HCT116 (cell line): ENCODE data around the gene SRSF11. TPM values are rescaled to one million over a fixed set of nuclear protein-coding genes. Genes with fewer than 3 reads are reported as not detected.

ENCODE experiments used
- ATAC-seq: fragments of 200-7000 bp; cut with Tn5 transposase; 2 replicates; pipeline ENCODE4 v1.9.1; 2020; ENCODE audit warnings: mild to moderate bottlenecking, moderate library complexity
- BruUV-seq: library from RNA; stranded (reverse); fragments of 400-500 nt; replicated peaks from 2 replicates; lab custom pipeline; 2021; lab: Mats Ljungman, UMichigan
- CTCF ChIA-PET: fragments of 300-600 bp; sonication (Branson Sonifier 250); formaldehyde crosslinking; loops from one replicate; lab custom pipeline; 2021; ENCODE audit warnings: antibody characterized with exemption; lab: Charles Lee
- POLR2A ChIA-PET: fragments of 300-600, 350-600 bp; sonication (Branson Sonifier 250); formaldehyde crosslinking; loops from one replicate; lab custom pipeline; 2021; ENCODE audit warnings: antibody characterized with exemption; lab: Charles Lee
- RAD21 ChIA-PET, 2 experiments: fragments of 300-600 bp; sonication (Branson Sonifier 250); formaldehyde crosslinking; loops; one replicate each; lab custom pipeline; 2023; ENCODE audit warnings: low total read pairs in 2 of 2; ENCODE audit not compliant: uncharacterized antibody in 2 of 2, unreplicated experiment in 2 of 2, low non-redundant PET in 1 of 2; lab: Charles Lee
- DNase-seq: peaks from one replicate; pipeline ENCODE4 v3.0.0-alpha.2; 2010; ENCODE audit warnings: low read depth, low spot score
- H2AFZ ChIP-seq: fragments of 200-600 bp; shearing (Covaris generic), sonication (generic); 2 replicates; pipeline ENCODE4 v1.6.1; 2017; ENCODE audit warnings: low read depth, mixed run types, mixed read lengths, antibody characterized with exemption, low read length; ENCODE audit not compliant: poor library complexity, severe bottlenecking
- H3K27ac ChIP-seq: 2 replicates; pipeline ENCODE4 v1.5.1; 2012; ENCODE audit warnings: low read depth, low read length
- H3K27me3 ChIP-seq: fragments of 200-600 bp; sonication (generic); 2 replicates; pipeline ENCODE4 v1.6.1; 2016; ENCODE audit warnings: mixed run types, low read length, mixed read lengths; ENCODE audit not compliant: insufficient read depth
- H3K36me3 ChIP-seq, 2 experiments: fragments of 200-500 bp in 1 of 2; fragments of 200-600 bp in 1 of 2; sonication (Bioruptor generic) in 1 of 2; sonication (generic) in 1 of 2; 2 replicates each; pipeline versions ENCODE4 v1.5.1 to v1.6.1; 2014 to 2016; ENCODE audit warnings: low read length in 2 of 2, inconsistent platforms in 1 of 2, mixed read lengths in 1 of 2, mixed run types in 1 of 2; ENCODE audit not compliant: insufficient read depth in 2 of 2, control insufficient read depth in 1 of 2
- H3K4me1 ChIP-seq, 2 experiments: fragments of 200-600 bp in 1 of 2; sonication (generic) in 1 of 2; 2 replicates each; pipeline versions ENCODE4 v1.5.1 to v1.6.1; 2012 to 2017; ENCODE audit warnings: low read length in 2 of 2, inconsistent platforms in 1 of 2, mild to moderate bottlenecking in 1 of 2, mixed read lengths in 1 of 2, mixed run types in 1 of 2, moderate library complexity in 1 of 2; ENCODE audit not compliant: insufficient read depth in 2 of 2, control insufficient read depth in 1 of 2
- H3K4me2 ChIP-seq: fragments of 200-600 bp; sonication (generic); 2 replicates; pipeline ENCODE4 v1.6.1; 2017; ENCODE audit warnings: mixed run types, low read length, mixed read lengths
- H3K4me3 ChIP-seq, 2 experiments: fragments of 200-600 bp in 1 of 2; sonication (generic) in 1 of 2; replicated peaks in 1 of 2; 2 replicates each; pipeline ENCODE4 v1.5.1; 2011 to 2016; ENCODE audit warnings: low read length in 2 of 2, control low read depth in 1 of 2, low read depth in 1 of 2, mild to moderate bottlenecking in 1 of 2, mixed read lengths in 1 of 2, mixed run types in 1 of 2
- H3K79me2 ChIP-seq: fragments of 200-600 bp; sonication (generic); 2 replicates; pipeline ENCODE4 v1.6.1; 2017; ENCODE audit warnings: mild to moderate bottlenecking, mixed run types, low read length, moderate library complexity, mixed read lengths; ENCODE audit not compliant: insufficient read depth
- H3K9ac ChIP-seq: fragments of 200-600 bp; sonication (generic); 2 replicates; pipeline ENCODE4 v1.6.1; 2016; ENCODE audit warnings: low read length, mixed read lengths
- H3K9me2 ChIP-seq: fragments of 200-600 bp; sonication (generic), shearing (Covaris generic); 2 replicates; pipeline ENCODE4 v1.6.1; 2017; ENCODE audit warnings: mixed run types, mild to moderate bottlenecking, moderate library complexity; ENCODE audit not compliant: insufficient read depth
- H3K9me3 ChIP-seq, 2 experiments: fragments of 200-500 bp in 1 of 2; fragments of 200-600 bp in 1 of 2; sonication (Bioruptor generic) in 1 of 2; sonication (generic) in 1 of 2; 2 replicates each; pipeline ENCODE4 v1.6.1; 2014 to 2017; ENCODE audit warnings: low read length in 2 of 2, mixed read lengths in 2 of 2, inconsistent platforms in 1 of 2, low read depth in 1 of 2, mild to moderate bottlenecking in 1 of 2, mixed run types in 1 of 2, moderate library complexity in 1 of 2; ENCODE audit not compliant: control insufficient read depth in 1 of 2, insufficient read depth in 1 of 2
- H4K20me1 ChIP-seq: fragments of 200-600 bp; sonication (generic), shearing (Covaris generic); 2 replicates; pipeline ENCODE4 v1.6.1; 2017; ENCODE audit warnings: mixed run types, mild to moderate bottlenecking, moderate library complexity; ENCODE audit not compliant: insufficient read depth
- ELF1 ChIP-seq: IDR thresholded peaks from 2 replicates; pipeline ENCODE4 v1.6.1; 2012; ENCODE audit warnings: low read depth, borderline replicate concordance
- EZH2phosphoT487 ChIP-seq: fragments of 200-600 bp; IDR thresholded peaks from 2 replicates; pipeline ENCODE4 v1.6.1; 2018; ENCODE audit warnings: antibody characterized with exemption, borderline replicate concordance
- JUND ChIP-seq: IDR thresholded peaks from 2 replicates; pipeline ENCODE4 v1.6.1; 2012
- POLR2A ChIP-seq: IDR thresholded peaks from 2 replicates; pipeline ENCODE4 v1.7.0; 2011; ENCODE audit warnings: borderline replicate concordance; ENCODE audit not compliant: insufficient read depth, insufficient read length; ENCODE audit errors: extremely low read depth
- POLR2AphosphoS5 ChIP-seq: IDR thresholded peaks from 2 replicates; pipeline ENCODE4 v1.6.1; 2011; ENCODE audit warnings: mild to moderate bottlenecking, low read depth, low read length, moderate library complexity
- RAD21 ChIP-seq: IDR thresholded peaks from 2 replicates; pipeline ENCODE4 v1.6.1; 2012; ENCODE audit warnings: low read depth, mild to moderate bottlenecking
- SP1 ChIP-seq: IDR thresholded peaks from 2 replicates; pipeline ENCODE4 v1.6.1; 2012; ENCODE audit warnings: low read depth
- SRF ChIP-seq: IDR thresholded peaks from 2 replicates; pipeline ENCODE4 v1.6.1; 2012; ENCODE audit warnings: low read depth
- TCF7L2 ChIP-seq: IDR thresholded peaks from 2 replicates; pipeline ENCODE4 v1.7.0; 2011; ENCODE audit warnings: borderline replicate concordance, inconsistent platforms; ENCODE audit not compliant: insufficient read depth, insufficient read length; ENCODE audit errors: extremely low read depth
- YY1 ChIP-seq: IDR thresholded peaks from 2 replicates; pipeline ENCODE4 v1.6.1; 2011; ENCODE audit warnings: low read length, low read depth, moderate library complexity, mild to moderate bottlenecking; ENCODE audit not compliant: insufficient replicate concordance; ENCODE audit errors: extremely low read depth
- ZNF274 ChIP-seq: fragments of 200-500 bp; sonication (Bioruptor generic); IDR thresholded peaks from 2 replicates; pipeline ENCODE4 v1.6.1; 2014; ENCODE audit warnings: mild to moderate bottlenecking, low read depth, low read length, inconsistent platforms
- intact Hi-C: fragments of 100-400 bp; cut with micrococcal nuclease; formaldehyde crosslinking; loops from 2 replicates; pipeline ENCODE4 v1.10.0; 2022
- total RNA-seq: library from RNA; stranded (reverse); gene quantifications from one replicate; pipeline ENCODE4 v1.2.1, GENCODE V29; 2021; ENCODE audit not compliant: unreplicated experiment
- TF ChIP-seq, protein P1 (sequence below): IDR thresholded peaks from 2 replicates; pipeline ENCODE4 v1.6.1; 2012
- TF ChIP-seq, protein P2 (sequence below): IDR thresholded peaks from 2 replicates; pipeline ENCODE4 v1.6.1; 2011; ENCODE audit warnings: mild to moderate bottlenecking, low read length, moderate library complexity; ENCODE audit not compliant: insufficient replicate concordance; ENCODE audit errors: extremely low read depth
- TF ChIP-seq, protein P3 (sequence below): IDR thresholded peaks from 2 replicates; pipeline ENCODE4 v1.6.1; 2012
- TF ChIP-seq, protein P4 (sequence below): IDR thresholded peaks from 2 replicates; pipeline ENCODE4 v1.6.1; 2012; ENCODE audit warnings: low read depth

SRSF11 gene
- total RNA-seq, 1 experiment from 2014 or later: 166 TPM

DNA sequence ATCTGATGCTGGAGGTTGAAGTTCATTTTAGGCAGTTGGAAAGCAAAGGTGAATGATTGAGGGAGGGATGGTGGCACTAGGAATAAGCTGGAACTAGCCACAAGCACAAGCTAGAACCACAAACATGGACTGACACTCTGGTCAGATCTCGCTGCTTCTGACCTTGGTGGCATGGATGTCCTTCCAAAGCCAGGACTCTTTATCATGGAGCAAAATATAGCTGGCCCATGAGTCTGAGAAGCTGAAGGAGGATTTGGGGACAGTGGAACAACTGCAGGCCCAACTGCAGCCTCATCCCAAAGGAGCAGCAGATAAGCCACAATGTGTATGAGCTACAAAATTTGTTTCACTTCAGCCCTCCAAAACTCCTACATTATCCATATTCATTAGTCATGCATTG is 35.5 kb downstream of the SRSF11 start:
- RAD21 ChIA-PET: no interaction called here
- intact Hi-C loops: no loop called here
- Histone ChIP-seq H2AFZ (no peak overlapping the region), H3K4me1 (no peaks in the 10 kb centered on the region), H4K20me1 (peaks cover 6% of the 10 kb centered on the region; the same call in 1 of the 2 replicates), H3K36me3 (peaks cover 5 to 10% of the 10 kb centered on the region in 2 experiments; a peak in 3 of 4 replicates), H3K9me3 (no peaks in the 10 kb centered on the region), H3K4me2 (no peak overlapping the region), H3K4me3 (no peak overlapping the region), H3K9me2 (no peaks in the 10 kb centered on the region), H3K79me2 (no peaks in the 10 kb centered on the region), H3K9ac (no peak overlapping the region), H3K27me3 (no peaks in the 10 kb centered on the region), H3K27ac (no peak overlapping the region)
- no peak for TF ChIP-seq ZNF274
- TF ChIP-seq, protein P1, sequence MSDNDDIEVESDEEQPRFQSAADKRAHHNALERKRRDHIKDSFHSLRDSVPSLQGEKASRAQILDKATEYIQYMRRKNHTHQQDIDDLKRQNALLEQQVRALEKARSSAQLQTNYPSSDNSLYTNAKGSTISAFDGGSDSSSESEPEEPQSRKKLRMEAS: no peak
- TF ChIP-seq YY1: no peak
- TF ChIP-seq SP1: no peak
- TF ChIP-seq POLR2A: no peak
- TF ChIP-seq, protein P2, sequence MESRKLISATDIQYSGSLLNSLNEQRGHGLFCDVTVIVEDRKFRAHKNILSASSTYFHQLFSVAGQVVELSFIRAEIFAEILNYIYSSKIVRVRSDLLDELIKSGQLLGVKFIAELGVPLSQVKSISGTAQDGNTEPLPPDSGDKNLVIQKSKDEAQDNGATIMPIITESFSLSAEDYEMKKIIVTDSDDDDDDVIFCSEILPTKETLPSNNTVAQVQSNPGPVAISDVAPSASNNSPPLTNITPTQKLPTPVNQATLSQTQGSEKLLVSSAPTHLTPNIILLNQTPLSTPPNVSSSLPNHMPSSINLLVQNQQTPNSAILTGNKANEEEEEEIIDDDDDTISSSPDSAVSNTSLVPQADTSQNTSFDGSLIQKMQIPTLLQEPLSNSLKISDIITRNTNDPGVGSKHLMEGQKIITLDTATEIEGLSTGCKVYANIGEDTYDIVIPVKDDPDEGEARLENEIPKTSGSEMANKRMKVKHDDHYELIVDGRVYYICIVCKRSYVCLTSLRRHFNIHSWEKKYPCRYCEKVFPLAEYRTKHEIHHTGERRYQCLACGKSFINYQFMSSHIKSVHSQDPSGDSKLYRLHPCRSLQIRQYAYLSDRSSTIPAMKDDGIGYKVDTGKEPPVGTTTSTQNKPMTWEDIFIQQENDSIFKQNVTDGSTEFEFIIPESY: no peak
- TF ChIP-seq SRF: no peak
- TF ChIP-seq RAD21: no peak
- no peak for TF ChIP-seq ELF1
- TF ChIP-seq JUND: no peak
- TF ChIP-seq EZH2phosphoT487: no peak
- TF ChIP-seq, protein P3, sequence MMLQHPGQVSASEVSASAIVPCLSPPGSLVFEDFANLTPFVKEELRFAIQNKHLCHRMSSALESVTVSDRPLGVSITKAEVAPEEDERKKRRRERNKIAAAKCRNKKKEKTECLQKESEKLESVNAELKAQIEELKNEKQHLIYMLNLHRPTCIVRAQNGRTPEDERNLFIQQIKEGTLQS: no peak
- TF ChIP-seq TCF7L2: no peak
- TF ChIP-seq POLR2AphosphoS5: no peak
- TF ChIP-seq, protein P4, sequence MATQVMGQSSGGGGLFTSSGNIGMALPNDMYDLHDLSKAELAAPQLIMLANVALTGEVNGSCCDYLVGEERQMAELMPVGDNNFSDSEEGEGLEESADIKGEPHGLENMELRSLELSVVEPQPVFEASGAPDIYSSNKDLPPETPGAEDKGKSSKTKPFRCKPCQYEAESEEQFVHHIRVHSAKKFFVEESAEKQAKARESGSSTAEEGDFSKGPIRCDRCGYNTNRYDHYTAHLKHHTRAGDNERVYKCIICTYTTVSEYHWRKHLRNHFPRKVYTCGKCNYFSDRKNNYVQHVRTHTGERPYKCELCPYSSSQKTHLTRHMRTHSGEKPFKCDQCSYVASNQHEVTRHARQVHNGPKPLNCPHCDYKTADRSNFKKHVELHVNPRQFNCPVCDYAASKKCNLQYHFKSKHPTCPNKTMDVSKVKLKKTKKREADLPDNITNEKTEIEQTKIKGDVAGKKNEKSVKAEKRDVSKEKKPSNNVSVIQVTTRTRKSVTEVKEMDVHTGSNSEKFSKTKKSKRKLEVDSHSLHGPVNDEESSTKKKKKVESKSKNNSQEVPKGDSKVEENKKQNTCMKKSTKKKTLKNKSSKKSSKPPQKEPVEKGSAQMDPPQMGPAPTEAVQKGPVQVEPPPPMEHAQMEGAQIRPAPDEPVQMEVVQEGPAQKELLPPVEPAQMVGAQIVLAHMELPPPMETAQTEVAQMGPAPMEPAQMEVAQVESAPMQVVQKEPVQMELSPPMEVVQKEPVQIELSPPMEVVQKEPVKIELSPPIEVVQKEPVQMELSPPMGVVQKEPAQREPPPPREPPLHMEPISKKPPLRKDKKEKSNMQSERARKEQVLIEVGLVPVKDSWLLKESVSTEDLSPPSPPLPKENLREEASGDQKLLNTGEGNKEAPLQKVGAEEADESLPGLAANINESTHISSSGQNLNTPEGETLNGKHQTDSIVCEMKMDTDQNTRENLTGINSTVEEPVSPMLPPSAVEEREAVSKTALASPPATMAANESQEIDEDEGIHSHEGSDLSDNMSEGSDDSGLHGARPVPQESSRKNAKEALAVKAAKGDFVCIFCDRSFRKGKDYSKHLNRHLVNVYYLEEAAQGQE: no peak
- ATAC-seq (no peak), DNase-seq (no peak)
- POLR2A ChIA-PET: no interaction called here
- no TSS peak for BruUV-seq
- CTCF ChIA-PET: no interaction called here
